ENCODE measurements around the gene SLC27A5. TPM values are rescaled to one million over a fixed set of nuclear protein-coding genes. Genes with fewer than 3 reads are reported as not detected.

SLC27A5 gene
- total and polyA plus RNA-seq, 7 donors: 2.3 to 22.9 (median 7.8) TPM

DNA sequence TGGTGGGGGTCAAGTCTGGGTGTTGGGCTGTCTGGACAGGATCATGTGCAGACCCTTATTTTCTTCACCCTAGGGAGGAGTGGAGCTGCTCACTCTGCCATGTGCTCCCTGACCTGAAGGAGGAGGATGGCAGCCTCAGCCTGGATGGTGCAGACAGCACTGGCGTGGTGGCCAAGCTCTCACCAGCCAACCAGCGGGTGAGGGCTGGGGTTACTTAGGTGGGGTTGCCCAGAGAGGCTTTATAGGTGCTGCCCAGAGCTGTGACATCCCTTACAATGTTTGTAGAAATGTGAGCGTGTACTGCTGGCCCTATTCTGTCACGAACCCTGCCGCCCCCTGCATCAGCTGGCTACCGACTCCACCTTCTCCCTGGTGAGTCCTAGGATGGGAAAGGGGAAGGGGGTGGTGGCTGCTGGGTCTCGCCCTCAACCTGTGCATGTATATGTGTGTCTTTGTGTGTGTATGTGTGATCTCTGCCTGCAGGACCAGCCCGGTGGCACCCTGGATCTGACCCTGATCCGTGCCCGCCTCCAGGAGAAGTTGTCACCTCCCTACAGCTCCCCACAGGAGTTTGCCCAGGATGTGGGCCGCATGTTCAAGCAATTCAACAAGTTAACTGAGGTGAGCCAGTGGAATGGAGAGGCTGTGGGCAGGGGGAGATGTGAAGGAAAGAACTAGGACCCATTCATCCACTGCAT, 38.0 kb upstream of the SLC27A5 start:
- Histone ChIP-seq H3K9me3 (no peaks in the 10 kb centered on the region), H3K36me3 (peaks cover 46 to 69% (median 56%) of the 10 kb centered on the region in 4 donors), H3K4me1 (peaks cover 0 to 43% (median 36%) of the 10 kb centered on the region in 4 donors), H3K27ac (no peak overlapping the region), H3K4me3 (no peak overlapping the region), H3K27me3 (no peaks in the 10 kb centered on the region)
- TF ChIP-seq, protein P1, sequence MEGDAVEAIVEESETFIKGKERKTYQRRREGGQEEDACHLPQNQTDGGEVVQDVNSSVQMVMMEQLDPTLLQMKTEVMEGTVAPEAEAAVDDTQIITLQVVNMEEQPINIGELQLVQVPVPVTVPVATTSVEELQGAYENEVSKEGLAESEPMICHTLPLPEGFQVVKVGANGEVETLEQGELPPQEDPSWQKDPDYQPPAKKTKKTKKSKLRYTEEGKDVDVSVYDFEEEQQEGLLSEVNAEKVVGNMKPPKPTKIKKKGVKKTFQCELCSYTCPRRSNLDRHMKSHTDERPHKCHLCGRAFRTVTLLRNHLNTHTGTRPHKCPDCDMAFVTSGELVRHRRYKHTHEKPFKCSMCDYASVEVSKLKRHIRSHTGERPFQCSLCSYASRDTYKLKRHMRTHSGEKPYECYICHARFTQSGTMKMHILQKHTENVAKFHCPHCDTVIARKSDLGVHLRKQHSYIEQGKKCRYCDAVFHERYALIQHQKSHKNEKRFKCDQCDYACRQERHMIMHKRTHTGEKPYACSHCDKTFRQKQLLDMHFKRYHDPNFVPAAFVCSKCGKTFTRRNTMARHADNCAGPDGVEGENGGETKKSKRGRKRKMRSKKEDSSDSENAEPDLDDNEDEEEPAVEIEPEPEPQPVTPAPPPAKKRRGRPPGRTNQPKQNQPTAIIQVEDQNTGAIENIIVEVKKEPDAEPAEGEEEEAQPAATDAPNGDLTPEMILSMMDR (IDR thresholded peaks at IDR 0.05): no peak
- no peak for TF ChIP-seq POLR2A (IDR thresholded peaks at IDR 0.05)
- TF ChIP-seq EP300 (IDR thresholded peaks at IDR 0.05): no peak
- TF ChIP-seq POLR2AphosphoS5 (IDR thresholded peaks at IDR 0.05): no peak
- intact Hi-C loops (cut with DNase I): no loop called here
- WGBS, 2 donors: 88 to 92% methylated on average over 11 of the region's 11 CpGs
- peak; percentile 64 for DNase-seq

DNA sequence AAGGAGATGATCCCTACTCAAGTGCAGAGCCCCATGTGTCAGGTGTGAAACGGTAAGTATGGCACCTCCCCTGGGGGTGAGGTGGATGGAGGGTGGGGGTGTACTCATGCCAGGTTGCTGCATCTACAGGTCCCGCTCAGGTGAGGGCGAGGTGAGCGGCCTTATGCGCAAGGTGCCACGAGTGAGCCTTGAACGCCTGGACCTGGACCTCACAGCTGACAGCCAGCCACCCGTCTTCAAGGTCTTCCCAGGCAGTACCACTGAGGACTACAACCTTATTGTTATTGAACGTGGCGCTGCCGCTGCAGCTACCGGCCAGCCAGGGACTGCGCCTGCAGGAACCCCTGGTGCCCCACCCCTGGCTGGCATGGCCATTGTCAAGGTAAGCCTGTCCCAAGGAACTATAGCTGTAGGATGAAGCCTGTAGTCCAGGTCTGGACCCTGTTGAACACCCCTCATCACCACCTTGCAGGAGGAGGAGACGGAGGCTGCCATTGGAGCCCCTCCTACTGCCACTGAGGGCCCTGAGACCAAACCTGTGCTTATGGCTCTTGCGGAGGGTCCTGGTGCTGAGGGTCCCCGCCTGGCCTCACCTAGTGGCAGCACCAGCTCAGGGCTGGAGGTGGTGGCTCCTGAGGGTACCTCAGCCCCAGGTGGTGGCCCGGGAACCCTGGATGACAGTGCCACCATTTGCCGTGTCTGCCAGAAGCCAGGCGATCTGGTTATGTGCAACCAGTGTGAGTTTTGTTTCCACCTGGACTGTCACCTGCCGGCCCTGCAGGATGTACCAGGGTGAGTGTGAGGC, 37.3 kb upstream of the SLC27A5 start:
- Histone ChIP-seq H3K27me3 (no peaks in the 10 kb centered on the region), H3K27ac (no peak overlapping the region), H3K36me3 (peaks cover 46 to 69% (median 56%) of the 10 kb centered on the region in 4 donors), H3K4me3 (no peak overlapping the region), H3K4me1 (peaks cover 0 to 38% (median 30%) of the 10 kb centered on the region in 4 donors), H3K9me3 (no peaks in the 10 kb centered on the region)
- intact Hi-C loops (cut with DNase I): no loop called here
- WGBS, 2 donors: 91 to 93% methylated on average over 20 of the region's 20 CpGs
- TF ChIP-seq EP300 (IDR thresholded peaks at IDR 0.05): no peak
- no peak for TF ChIP-seq POLR2AphosphoS5 (IDR thresholded peaks at IDR 0.05)
- no peak for TF ChIP-seq POLR2A (IDR thresholded peaks at IDR 0.05)
- TF ChIP-seq, protein P1 (IDR thresholded peaks at IDR 0.05): no peak
- no peak for DNase-seq

DNA sequence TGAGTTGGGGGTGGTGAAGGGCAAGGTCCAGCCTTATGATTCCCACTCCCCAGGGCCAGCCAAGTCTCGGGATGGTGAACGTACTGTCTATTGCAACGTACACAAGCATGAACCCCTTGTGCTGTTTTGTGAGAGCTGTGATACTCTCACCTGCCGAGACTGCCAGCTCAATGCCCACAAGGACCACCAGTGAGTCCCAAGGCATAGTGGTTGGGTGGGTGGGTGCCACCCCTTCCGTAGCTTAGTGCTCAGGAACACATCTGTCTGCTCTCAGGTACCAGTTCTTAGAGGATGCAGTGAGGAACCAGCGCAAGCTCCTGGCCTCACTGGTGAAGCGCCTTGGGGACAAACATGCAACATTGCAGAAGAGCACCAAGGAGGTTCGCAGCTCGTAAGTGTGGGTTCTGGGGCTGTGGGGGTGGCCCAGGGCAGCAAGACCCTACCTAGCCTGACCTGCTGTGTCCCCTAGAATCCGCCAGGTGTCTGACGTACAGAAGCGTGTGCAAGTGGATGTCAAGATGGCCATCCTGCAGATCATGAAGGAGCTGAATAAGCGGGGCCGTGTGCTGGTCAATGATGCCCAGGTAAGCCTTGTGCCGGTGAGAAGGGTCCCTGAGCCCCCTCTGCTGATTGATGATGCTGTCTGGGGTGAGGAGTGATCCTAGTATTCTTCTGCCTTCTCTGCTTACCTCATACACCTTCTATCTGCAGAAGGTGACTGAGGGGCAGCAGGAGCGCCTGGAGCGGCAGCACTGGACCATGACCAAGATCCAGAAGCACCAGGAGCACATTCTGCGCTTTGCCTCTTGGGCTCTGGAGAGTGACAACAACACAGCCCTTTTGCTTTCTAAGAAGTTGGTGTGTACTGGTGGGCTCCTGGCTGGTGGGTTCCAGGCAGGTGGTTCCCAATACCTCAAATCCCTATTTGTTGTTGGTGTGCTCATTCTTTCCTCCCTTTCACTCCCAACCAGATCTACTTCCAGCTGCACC, 35.8 kb upstream of the SLC27A5 start:
- intact Hi-C loops (cut with DNase I): no loop called here
- H3K27me3 ChIP-seq: no peaks in the 10 kb centered on the region
- TF ChIP-seq, protein P1 (IDR thresholded peaks at IDR 0.05): no peak
- no peak for TF ChIP-seq EP300 (IDR thresholded peaks at IDR 0.05)
- no peak for TF ChIP-seq POLR2A (IDR thresholded peaks at IDR 0.05)
- TF ChIP-seq POLR2AphosphoS5 (IDR thresholded peaks at IDR 0.05): no peak
- no peak overlapping the region for H3K4me3 ChIP-seq
- WGBS, 2 donors: 90% methylated on average over 18 of the region's 18 CpGs
- no peak overlapping the region for H3K27ac ChIP-seq
- H3K9me3 ChIP-seq: no peaks in the 10 kb centered on the region
- H3K4me1 ChIP-seq: peaks cover 0 to 34% (median 26%) of the 10 kb centered on the region in 4 donors
- no peak for DNase-seq
- peaks cover 46 to 64% (median 55%) of the 10 kb centered on the region in 4 donors for H3K36me3 ChIP-seq

DNA sequence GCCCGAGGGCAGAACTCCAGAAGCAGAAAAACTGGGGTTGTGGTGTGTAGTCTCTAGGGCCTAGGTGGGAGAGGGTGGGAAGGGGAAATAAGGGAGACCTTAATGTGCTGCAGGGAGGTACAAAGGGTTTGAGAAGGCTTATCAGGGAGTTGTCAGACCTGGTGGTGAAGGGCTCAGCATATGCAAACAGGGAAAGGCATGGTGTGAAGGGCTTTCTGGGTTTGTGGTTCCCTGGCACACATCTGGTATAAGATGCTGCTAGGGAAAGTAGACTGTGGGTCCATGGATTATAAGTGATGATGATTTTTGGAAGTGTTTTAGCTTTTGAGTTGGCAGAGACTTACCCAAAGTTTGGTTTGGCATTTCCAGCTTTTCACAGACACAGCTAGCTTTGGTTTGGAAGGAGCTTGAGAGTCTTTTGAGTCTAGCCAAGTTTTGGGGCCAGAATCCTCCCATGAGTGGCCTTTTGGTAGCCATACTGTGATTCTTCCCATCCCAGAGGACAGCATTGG, 34.3 kb upstream of the SLC27A5 start:
- WGBS, 2 donors: 3 to 16% methylated on average over 1 of the region's 1 CpG
- Histone ChIP-seq H3K27ac (peak overlapping the region in 3 of 4 donors; percentile 86 to 98 (median 98)), H3K4me3 (peak overlapping the region; percentile 74 to 98 (median 97)), H3K4me1 (peaks cover 0 to 34% (median 26%) of the 10 kb centered on the region in 4 donors), H3K36me3 (peaks cover 31 to 48% (median 42%) of the 10 kb centered on the region in 4 donors), H3K27me3 (no peaks in the 10 kb centered on the region), H3K9me3 (no peaks in the 10 kb centered on the region)
- TF ChIP-seq, protein P1 (IDR thresholded peaks at IDR 0.05): no peak
- no peak for TF ChIP-seq POLR2AphosphoS5 (IDR thresholded peaks at IDR 0.05)
- no peak for TF ChIP-seq POLR2A (IDR thresholded peaks at IDR 0.05)
- intact Hi-C loops (cut with DNase I): no loop called here
- DNase-seq: no peak

Data from sigmoid colon (tissue), 7 donors.